ENCODE data around the gene ZNF888. TPM values are rescaled to one million over a fixed set of nuclear protein-coding genes. Genes with fewer than 3 reads are reported as not detected.
"Not testable (repeated sequence)": the region's sequence is repeated elsewhere in the genome, so short reads cannot be mapped to it uniquely, and the experiment has no call there.

The ZNF888 gene
- total RNA-seq, 1 donor, result 4.7 TPM

DNA sequence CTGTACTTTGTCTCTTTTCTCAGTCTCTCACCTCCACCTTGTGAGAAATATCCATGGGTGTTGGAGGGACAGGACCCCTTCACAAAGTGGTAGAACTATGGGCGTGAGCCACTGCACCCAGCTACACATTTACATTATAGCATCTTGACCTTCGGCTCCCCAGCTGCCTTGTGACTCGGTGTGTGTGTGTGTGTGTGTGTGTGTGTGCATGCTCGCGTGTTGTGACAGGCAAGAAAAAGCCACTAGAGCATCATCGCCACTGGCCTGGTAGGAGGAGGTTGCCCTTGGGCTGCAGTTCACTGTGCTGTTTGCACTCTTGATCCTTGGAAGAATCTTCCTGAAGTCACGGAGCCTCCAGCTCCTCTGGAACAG is 13.7 kb upstream of the ZNF888 start:
- TF ChIP-seq, protein P1, sequence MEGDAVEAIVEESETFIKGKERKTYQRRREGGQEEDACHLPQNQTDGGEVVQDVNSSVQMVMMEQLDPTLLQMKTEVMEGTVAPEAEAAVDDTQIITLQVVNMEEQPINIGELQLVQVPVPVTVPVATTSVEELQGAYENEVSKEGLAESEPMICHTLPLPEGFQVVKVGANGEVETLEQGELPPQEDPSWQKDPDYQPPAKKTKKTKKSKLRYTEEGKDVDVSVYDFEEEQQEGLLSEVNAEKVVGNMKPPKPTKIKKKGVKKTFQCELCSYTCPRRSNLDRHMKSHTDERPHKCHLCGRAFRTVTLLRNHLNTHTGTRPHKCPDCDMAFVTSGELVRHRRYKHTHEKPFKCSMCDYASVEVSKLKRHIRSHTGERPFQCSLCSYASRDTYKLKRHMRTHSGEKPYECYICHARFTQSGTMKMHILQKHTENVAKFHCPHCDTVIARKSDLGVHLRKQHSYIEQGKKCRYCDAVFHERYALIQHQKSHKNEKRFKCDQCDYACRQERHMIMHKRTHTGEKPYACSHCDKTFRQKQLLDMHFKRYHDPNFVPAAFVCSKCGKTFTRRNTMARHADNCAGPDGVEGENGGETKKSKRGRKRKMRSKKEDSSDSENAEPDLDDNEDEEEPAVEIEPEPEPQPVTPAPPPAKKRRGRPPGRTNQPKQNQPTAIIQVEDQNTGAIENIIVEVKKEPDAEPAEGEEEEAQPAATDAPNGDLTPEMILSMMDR (IDR thresholded peaks at IDR 0.05; ENCODE audit: insufficient read depth, low read length), result no peak
- H3K4me3 ChIP-seq (ENCODE audit: low read depth, low read length), result no peak overlapping the region
- no peak for DNase-seq (ENCODE audit: low read depth)

DNA sequence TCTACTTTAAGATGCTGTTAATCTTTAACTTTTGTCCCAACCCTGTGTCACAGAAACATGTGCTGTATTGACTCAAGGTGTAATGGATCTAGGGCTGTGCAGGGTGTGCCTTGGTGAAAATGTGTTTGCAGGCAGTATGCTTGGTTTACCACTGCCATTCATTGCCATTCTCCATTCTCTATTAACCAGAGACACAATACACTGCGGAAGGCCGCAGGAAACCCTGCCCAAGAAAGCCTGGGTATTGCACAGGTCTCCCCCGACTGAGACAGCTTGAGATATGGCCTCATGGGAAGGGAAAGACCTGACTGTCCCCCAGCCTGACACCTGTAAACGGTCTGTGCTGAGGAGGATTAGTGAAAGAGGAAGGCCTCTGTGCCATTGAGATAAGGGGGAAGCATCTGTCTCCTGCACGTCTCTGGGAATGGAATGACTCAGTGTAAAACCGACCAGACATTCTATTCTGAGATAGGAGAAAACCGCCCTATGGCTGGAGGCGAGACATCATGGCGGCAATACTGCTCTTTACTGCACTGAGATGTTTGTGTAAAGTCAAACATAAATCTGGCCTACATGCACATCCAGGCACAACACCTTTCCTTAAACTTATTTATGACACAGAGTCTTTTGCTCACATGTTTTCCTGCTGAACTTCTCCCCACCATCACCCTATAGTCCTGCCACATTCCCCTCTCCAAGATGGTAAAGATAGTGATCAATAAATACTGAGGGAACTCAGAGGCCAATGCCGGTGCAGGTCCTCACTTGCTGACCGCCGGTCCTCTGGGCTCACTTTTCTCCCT is 13.1 kb upstream of the ZNF888 start:
- no peak for DNase-seq (ENCODE audit: low read depth)
- H3K4me3 ChIP-seq (ENCODE audit: low read depth, low read length), result no peak overlapping the region
- TF ChIP-seq, protein P1 (IDR thresholded peaks at IDR 0.05; ENCODE audit: insufficient read depth, low read length), result no peak

DNA sequence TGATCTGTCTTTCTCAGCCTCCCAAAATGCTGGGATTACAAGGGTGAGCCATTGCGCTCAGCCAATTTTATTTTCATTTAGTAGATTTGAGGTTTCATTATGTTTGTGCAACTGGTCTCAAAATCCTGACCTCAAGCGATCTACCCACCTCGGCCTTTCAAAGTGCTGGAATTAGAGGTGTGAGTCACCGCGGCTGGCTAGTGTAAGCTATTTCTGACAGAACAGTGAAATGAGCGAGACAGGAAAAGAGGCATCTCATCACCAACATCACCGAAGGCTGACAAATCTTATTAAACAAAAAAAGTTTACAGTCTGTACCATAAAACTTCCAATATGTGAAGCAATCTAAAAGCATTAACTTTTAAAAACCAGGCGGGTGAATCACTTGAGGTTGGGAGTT is 12.2 kb upstream of the ZNF888 start:
- H3K4me3 ChIP-seq (ENCODE audit: low read depth, low read length), result no peak overlapping the region
- no peak for DNase-seq (ENCODE audit: low read depth)
- TF ChIP-seq, protein P1 (IDR thresholded peaks at IDR 0.05; ENCODE audit: insufficient read depth, low read length), result no peak

DNA sequence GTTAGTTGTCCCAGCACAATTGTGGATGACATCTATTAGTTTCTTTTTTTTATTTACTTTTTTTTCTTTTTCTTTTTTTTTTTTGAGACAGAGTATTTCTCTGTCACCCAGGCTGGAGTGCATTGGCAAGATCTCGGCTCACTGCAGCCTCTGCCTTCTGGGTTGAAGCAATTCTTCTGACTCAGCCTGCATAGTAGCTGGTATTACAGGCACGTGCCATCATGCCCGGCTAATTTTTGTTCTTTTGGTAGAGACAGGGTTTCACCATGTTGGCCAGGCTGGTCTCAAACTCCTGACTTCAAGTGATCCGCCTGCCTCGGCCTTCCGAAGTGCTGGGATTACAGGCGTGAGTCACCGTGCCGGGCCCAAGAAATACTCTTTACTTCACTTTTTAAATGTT is 1.4 kb upstream of the ZNF888 start:
- DNase-seq (ENCODE audit: low read depth); H3K4me3 ChIP-seq (ENCODE audit: low read depth, low read length): not testable (repeated sequence)

DNA sequence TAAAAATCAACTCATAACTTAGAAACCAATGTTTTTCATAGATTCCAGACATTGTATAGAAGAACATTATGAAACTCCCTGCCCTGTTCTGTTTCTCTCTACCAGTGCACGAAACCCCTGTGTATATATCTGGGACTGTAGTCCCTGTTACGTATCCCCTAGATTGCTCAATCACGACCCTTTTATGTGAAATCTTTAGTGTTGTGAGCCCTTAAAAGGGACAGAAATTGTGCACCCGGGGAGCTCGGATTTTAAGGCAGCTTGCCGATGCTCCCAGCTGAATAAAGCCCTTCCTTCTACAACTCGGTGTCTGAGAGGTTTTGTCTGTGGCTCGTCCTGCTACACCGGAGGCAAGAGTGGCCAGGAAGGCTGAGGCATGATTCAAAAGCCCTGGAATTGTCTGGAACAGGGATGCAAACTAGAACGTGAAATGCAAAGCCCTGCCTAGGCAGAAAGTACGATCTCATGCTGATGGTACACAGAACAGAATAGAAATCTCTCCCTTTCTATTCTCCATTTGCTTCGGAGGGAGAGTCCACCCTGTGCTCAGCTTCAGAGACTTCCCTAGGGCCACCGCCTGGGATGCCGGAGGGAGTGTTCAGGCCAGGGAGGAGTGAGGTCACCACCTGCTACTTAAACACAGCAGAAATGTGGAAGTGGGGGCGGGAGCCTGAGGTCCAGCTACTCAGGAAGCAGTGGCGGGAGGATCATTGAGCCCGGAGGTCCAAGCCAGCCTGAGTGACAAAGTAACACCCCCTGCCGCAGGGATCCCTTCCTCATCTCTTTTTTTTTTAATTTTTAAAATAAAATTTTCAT is 758 bp upstream of the ZNF888 start:
- peak overlapping the region; percentile 85 for H3K4me3 ChIP-seq (ENCODE audit: low read depth, low read length)
- peak; percentile 70 for DNase-seq (ENCODE audit: low read depth)
- TF ChIP-seq, protein P1 (IDR thresholded peaks at IDR 0.05; ENCODE audit: insufficient read depth, low read length), result no peak

DNA sequence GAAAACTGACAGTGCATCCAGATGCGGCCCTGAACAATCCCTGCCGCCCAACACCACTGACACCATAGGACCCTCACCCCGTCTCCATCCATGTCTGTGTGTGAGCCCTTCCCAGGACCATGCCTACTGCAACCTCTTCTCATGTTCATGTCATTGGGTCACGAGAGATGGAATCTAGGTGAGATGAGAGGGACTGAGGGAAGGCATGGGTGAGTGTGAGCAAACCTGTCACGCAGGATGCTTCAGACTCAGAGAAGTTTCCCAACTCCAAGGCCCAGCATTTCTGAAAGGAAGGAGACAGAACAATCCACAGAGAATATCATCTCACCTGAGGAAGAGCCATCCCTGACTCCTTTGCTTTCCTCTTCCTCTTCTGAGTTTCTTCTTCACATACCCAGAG is 5.7 kb downstream of the ZNF888 start:
- no peak overlapping the region for H3K4me3 ChIP-seq (ENCODE audit: low read depth, low read length)
- no peak for DNase-seq (ENCODE audit: low read depth)
- TF ChIP-seq, protein P1 (IDR thresholded peaks at IDR 0.05; ENCODE audit: insufficient read depth, low read length), result no peak

DNA sequence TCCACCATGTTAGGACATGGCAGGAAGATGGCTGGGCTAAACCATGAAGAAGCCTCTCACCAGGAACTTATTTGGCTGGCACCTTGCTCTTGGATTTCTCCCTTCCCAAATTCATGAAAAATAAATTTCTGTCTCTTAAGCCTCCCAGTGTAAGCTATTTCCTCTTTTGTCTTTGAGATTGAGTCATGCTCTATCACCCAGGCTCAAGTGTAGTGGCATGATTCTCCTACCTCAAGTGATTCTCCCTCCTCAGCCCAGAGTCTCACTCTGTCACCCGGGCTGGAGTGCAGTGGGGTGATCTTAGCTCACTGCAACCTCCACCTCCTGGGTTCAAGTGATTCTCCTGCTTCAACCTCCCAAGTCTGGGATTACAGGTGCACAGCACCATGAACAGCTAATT is 12.6 kb downstream of the ZNF888 start:
- TF ChIP-seq, protein P1 (IDR thresholded peaks at IDR 0.05; ENCODE audit: insufficient read depth, low read length), result no peak
- no peak for DNase-seq (ENCODE audit: low read depth)
- H3K4me3 ChIP-seq (ENCODE audit: low read depth, low read length), result no peak overlapping the region

DNA sequence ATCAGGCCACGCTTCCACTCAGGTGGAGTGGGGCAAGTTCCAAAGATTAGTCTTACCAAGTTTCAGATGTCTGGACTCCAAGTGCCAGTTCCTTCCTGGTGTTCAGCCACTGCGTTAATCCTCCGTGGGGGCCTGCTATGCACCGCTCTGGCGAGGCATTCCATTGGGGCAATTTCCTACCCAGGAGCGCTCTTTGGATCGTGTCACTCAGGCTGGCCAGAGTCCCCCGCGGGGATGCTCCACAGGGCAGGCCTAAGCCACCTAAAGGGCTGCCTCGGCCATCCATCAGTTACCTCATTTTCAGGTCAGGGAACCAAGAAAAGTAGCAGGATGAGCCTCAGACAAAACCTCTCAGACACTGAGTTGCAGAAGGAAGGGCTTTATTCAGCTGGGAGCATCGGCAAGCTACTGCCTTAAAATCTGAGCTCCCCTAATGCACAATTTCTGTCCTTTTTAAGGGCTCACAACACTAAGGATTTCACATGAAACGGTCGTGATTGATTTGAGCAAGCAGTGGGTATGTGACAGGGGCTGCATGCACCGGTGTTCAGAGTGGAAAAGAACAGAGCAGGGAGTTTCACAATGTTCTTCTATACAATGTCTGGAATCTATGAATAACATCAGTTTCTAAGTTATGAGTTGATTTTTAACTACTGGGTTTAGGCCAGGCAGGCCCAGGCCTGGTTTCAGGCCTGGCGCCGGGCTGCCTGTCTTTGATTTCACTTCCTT is 19.0 kb downstream of the ZNF888 start:
- not testable (repeated sequence) for H3K4me3 ChIP-seq (ENCODE audit: low read depth, low read length); DNase-seq (ENCODE audit: low read depth)
